Bone marrow (tissue), 2 donors: ENCODE results near the gene MLF2.
A peak's percentile ranks its signal among the peaks of the same experiment; 100 is the strongest.

ENCODE experiments used
- DNase-seq, 2 donors: peaks; one replicate each; lab custom pipeline; 2025; lab: John Stamatoyannopoulos, UW

MLF2 gene

GRCh38 chr12:6778574-6779550 lies 25.9 kb upstream of the MLF2 start:
- DNase-seq: peak; percentile 73 to 85

GRCh38 chr12:6778217-6778573 lies 25.3 kb upstream of the MLF2 start:
- DNase-seq: peak in 1 of 2 donors; percentile 32

- DNase-seq: no peak
Measured at GRCh38 chr12:6777386-6777785, 24.4 kb upstream of the MLF2 start.

GRCh38 chr12:6775185-6776174 lies 22.5 kb upstream of the MLF2 start:
- no peak for DNase-seq

- DNase-seq: no peak
Measured at GRCh38 chr12:6774499-6775062, 21.6 kb upstream of the MLF2 start.

- DNase-seq: no peak
Measured at GRCh38 chr12:6773590-6774351, 20.8 kb upstream of the MLF2 start.

- no peak for DNase-seq
Measured at GRCh38 chr12:6772726-6773589, 20.0 kb upstream of the MLF2 start.

- peak in 1 of 2 donors; percentile 15 for DNase-seq
Measured at GRCh38 chr12:6772331-6772695, 19.4 kb upstream of the MLF2 start, which contains the start of gene LAG3. LAG3 (plus strand) TSS chr12:6772520; CDS start chr12:6772853, 333 bp downstream.

GRCh38 chr12:6771509-6772330 lies 18.8 kb upstream of the MLF2 start:
- DNase-seq: no peak

GRCh38 chr12:6771091-6771495 lies 18.2 kb upstream of the MLF2 start:
- peak in 1 of 2 donors; percentile 50 for DNase-seq

GRCh38 chr12:6770600-6770999 lies 17.7 kb upstream of the MLF2 start:
- no peak for DNase-seq

GRCh38 chr12:6770094-6770493 lies 17.2 kb upstream of the MLF2 start:
- no peak for DNase-seq

- DNase-seq: no peak
Measured at GRCh38 chr12:6769666-6770065, 16.7 kb upstream of the MLF2 start.

GRCh38 chr12:6768990-6769389 lies 16.0 kb upstream of the MLF2 start:
- DNase-seq: no peak

- DNase-seq: no peak
Measured at GRCh38 chr12:6768437-6768914, 15.5 kb upstream of the MLF2 start.

GRCh38 chr12:6767353-6768319 lies 14.7 kb upstream of the MLF2 start:
- no peak for DNase-seq

GRCh38 chr12:6766651-6767349 lies 13.9 kb upstream of the MLF2 start:
- DNase-seq: peak; percentile 15 to 46
